A673 (cell line): ENCODE measurements around the gene JARID2. TPM values are rescaled to one million over a fixed set of nuclear protein-coding genes. Genes with fewer than 3 reads are reported as not detected.

Experiments used
- BruUV-seq: library from RNA; stranded (reverse); fragments of 400-500 nt; replicated peaks from 2 replicates; lab custom pipeline; 2021; lab: Mats Ljungman, UMichigan
- CTCF ChIA-PET: fragments of 300-600 bp; sonication (Branson Sonifier 250); formaldehyde crosslinking; loops from one replicate; lab custom pipeline; 2022; ENCODE audit warnings: antibody characterized with exemption; lab: Charles Lee
- POLR2A ChIA-PET: fragments of 300-600 bp; sonication (Branson Sonifier 250); formaldehyde crosslinking; loops from one replicate; lab custom pipeline; 2022; ENCODE audit warnings: antibody characterized with exemption; ENCODE audit not compliant: low non-redundant PET; lab: Charles Lee
- DNase-seq: peaks from one replicate; pipeline ENCODE4 v3.0.0-alpha.2; 2015; ENCODE audit warnings: low spot score
- H3K27ac ChIP-seq: fragments of 200-600 bp; sonication (generic); 2 replicates; pipeline ENCODE4 v1.5.1; 2016; ENCODE audit warnings: mixed run types, low read depth, mild to moderate bottlenecking, mixed read lengths, antibody characterized with exemption, low read length; ENCODE audit not compliant: poor library complexity, severe bottlenecking
- H3K27me3 ChIP-seq: fragments of 200-600 bp; sonication (generic); replicated peaks from 2 replicates; pipeline ENCODE4 v1.6.1; 2017; ENCODE audit warnings: mixed run types, low read depth, mild to moderate bottlenecking, mixed read lengths, antibody characterized with exemption, low read length; ENCODE audit not compliant: insufficient read depth, poor library complexity
- H3K36me3 ChIP-seq: fragments of 200-600 bp; sonication (generic); 2 replicates; pipeline ENCODE4 v1.6.1; 2016; ENCODE audit warnings: mixed run types, mild to moderate bottlenecking, mixed read lengths, antibody characterized with exemption, low read length; ENCODE audit not compliant: insufficient read depth, poor library complexity, severe bottlenecking
- H3K4me1 ChIP-seq: fragments of 200-600 bp; sonication (generic); 2 replicates; pipeline ENCODE4 v1.6.1; 2017; ENCODE audit warnings: mixed run types, mild to moderate bottlenecking, mixed read lengths, antibody characterized with exemption, low read length; ENCODE audit not compliant: insufficient read depth, poor library complexity, severe bottlenecking
- H3K4me3 ChIP-seq: fragments of 200-600 bp; sonication (generic); 2 replicates; pipeline ENCODE4 v1.5.1; 2016; ENCODE audit warnings: low read depth, mixed run types, mild to moderate bottlenecking, mixed read lengths, low read length; ENCODE audit not compliant: poor library complexity, severe bottlenecking
- H3K9me3 ChIP-seq: fragments of 200-600 bp; sonication (generic); 2 replicates; pipeline ENCODE4 v1.6.1; 2016; ENCODE audit warnings: mixed run types, low read depth, mild to moderate bottlenecking, mixed read lengths, antibody characterized with exemption, low read length; ENCODE audit not compliant: poor library complexity, severe bottlenecking
- CTCF ChIP-seq: fragments of 300-800, 200-600 bp; sonication (generic); conservative IDR thresholded peaks from 2 replicates; pipeline ENCODE4 v1.5.1; 2017; ENCODE audit warnings: low read depth, mild to moderate bottlenecking, antibody characterized with exemption, low read length, moderate library complexity, mixed read lengths
- EZH2 ChIP-seq: fragments of 200-600 bp; sonication (generic); IDR thresholded peaks from 2 replicates; pipeline ENCODE4 v1.6.1; 2017; ENCODE audit warnings: borderline replicate concordance, low read depth, mild to moderate bottlenecking, mixed read lengths, antibody characterized with exemption, low read length; ENCODE audit not compliant: poor library complexity, severe bottlenecking
- intact Hi-C: fragments of 100-400 bp; cut with micrococcal nuclease; formaldehyde crosslinking; loops from one replicate; pipeline ENCODE4 v1.10.0; 2022; ENCODE audit not compliant: unreplicated experiment
- total RNA-seq: library from RNA; stranded (reverse); gene quantifications from 2 replicates; pipeline ENCODE4 v1.2.3, GENCODE V29; 2021

JARID2 gene
- total RNA-seq, 1 experiment from 2014 or later = 29.4 TPM

- Histone ChIP-seq H3K27me3 (no peaks in the 10 kb centered on the region), H3K27ac (no peak overlapping the region), H3K4me3 (no peak overlapping the region), H3K4me1 (peaks cover 73% of the 10 kb centered on the region), H3K36me3 (no peaks in the 10 kb centered on the region), H3K9me3 (no peaks in the 10 kb centered on the region)
- CTCF ChIA-PET = interaction anchor here (0.5 to 1.0 kb wide), 3 partner anchors 13 to 254 kb away, joined by 4 to 7 read pairs (median 4); no protein-coding TSS in a partner anchor
- DNase-seq = peak; percentile 81
- intact Hi-C loops = loop anchor here (2.0 to 5.0 kb wide), 2 partner anchors 47 to 182 kb away; no protein-coding TSS in a partner anchor
- no TSS peak for BruUV-seq
- TF ChIP-seq EZH2 (no peak), CTCF (peak; percentile 45)
- POLR2A ChIA-PET = no interaction called here
Measured at GRCh38 chr6:15444881-15445280, 199.0 kb downstream of the JARID2 start.

DNA sequence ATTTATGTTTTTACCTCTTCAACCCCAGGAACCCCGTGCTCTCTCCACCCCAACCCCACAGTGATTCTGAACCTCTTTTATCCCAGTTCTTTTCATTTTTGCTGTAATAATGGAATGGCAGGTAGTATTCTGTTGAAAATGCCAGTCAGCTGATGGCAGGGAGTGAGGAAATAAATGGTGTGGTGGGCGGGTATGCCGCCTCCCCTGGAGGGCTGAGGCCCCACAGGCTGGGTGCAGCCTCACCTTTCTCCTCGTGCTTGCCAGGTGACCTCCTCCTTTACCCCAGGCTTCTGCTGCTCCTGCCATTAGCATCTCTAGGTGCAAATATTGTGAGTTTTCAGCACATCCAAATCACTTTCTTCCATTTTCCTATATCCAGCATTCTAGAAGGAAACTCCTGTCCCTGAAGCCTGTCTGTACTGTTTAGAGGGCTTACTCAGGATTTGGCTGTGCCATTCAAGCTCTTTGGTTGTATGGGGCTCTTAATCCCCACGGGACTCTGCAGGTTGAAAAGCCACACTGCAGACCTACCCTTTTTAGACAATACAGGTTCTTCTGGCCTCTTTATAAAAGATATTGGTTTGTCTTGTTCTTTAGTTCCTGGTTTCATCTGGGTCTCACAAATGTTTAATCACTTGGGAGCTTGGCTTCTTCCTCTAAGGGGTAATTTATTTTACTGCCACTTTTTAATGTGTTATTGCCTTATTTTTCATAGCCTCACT is 201.8 kb downstream of the JARID2 start:
- no peak overlapping the region for H3K27ac ChIP-seq
- no peak overlapping the region for H3K4me3 ChIP-seq
- ChIA-PET CTCF (no interaction called here), POLR2A (no interaction called here)
- no peaks in the 10 kb centered on the region for H3K9me3 ChIP-seq
- no peaks in the 10 kb centered on the region for H3K27me3 ChIP-seq
- no peak for DNase-seq
- no TSS peak for BruUV-seq
- peaks cover 53% of the 10 kb centered on the region for H3K4me1 ChIP-seq
- H3K36me3 ChIP-seq = no peaks in the 10 kb centered on the region
- intact Hi-C loops = loop anchor here (5.0 kb wide), 1 partner anchor 45 kb away; no protein-coding TSS in a partner anchor
- TF ChIP-seq CTCF = no peak
- no peak for TF ChIP-seq EZH2

DNA sequence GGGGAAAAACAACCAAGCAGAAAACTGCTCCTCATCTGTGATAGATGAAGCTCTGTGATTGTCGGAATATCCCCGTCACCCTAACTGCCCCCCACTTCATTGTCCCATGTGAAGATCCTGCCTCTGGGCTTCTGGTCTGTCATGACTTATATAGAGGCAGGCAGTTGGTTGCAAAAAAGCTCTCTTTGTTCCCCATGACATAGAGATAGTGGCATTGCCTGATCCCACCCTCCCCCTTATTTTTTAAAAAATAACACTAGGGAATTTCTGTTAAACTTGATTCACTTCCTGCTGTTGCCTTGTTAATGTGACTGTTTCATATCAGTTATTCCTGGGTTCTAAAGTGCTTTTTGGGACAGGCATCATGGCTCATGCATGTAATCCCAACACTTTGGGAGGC is 203.1 kb downstream of the JARID2 start:
- TF ChIP-seq EZH2 = no peak
- TF ChIP-seq CTCF = no peak
- POLR2A ChIA-PET = no interaction called here
- H3K9me3 ChIP-seq = no peaks in the 10 kb centered on the region
- H3K36me3 ChIP-seq = no peaks in the 10 kb centered on the region
- H3K4me3 ChIP-seq = no peak overlapping the region
- intact Hi-C loops = loop anchor here (5.0 kb wide), 1 partner anchor 43 kb away; no protein-coding TSS in a partner anchor
- BruUV-seq = no TSS peak
- H3K4me1 ChIP-seq = peaks cover 40% of the 10 kb centered on the region
- H3K27me3 ChIP-seq = no peaks in the 10 kb centered on the region
- no peak overlapping the region for H3K27ac ChIP-seq
- DNase-seq = no peak
- CTCF ChIA-PET = no interaction called here
